NT2/D1 (cell line): Measurements from ENCODE around the gene U2SURP.

Source experiments
- YY1 ChIP-seq: IDR thresholded peaks from 2 replicates; pipeline ENCODE4 v1.6.1; 2011; ENCODE audit not compliant: insufficient read length, insufficient read depth
- ZNF274 ChIP-seq: IDR thresholded peaks from 2 replicates; pipeline ENCODE4 v1.6.1; 2011; ENCODE audit warnings: mild to moderate bottlenecking, low read depth, low read length

- TF ChIP-seq YY1 = no peak
- TF ChIP-seq ZNF274 = no peak
Observed at GRCh38 chr3:142962175-142962519, 39.2 kb upstream of the U2SURP start.
